GM12892 (cell line): Measurements from ENCODE around the gene RNF183.

Source experiments
- POLR2A ChIP-seq: IDR thresholded peaks from 2 replicates; pipeline ENCODE4 v1.6.1; 2011; ENCODE audit warnings: low read depth, low read length, control low read depth
- TAF1 ChIP-seq: IDR thresholded peaks from 2 replicates; pipeline ENCODE4 v1.6.1; 2011; ENCODE audit warnings: low read depth, mild to moderate bottlenecking, control low read depth, low read length, borderline replicate concordance

DNA sequence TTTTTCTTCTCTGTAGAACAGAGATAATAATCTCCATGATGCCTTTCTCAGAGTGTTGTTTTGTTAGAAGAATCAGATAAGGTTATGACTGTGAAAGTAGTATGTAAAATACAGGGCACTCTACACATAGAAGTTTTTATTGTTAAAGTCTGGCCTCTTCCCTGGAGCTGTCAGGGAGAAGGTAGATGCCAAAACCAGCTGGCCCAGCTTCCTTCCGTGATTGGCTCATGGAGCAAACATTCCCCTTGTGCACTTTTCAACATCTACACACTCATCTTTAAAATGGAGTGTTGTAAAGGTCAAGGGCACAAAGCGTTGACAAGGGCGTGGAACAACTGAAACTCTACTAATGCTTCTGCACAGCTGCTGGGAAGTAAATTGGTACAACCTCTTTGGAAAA, 7.4 kb upstream of the RNF183 start:
- no peak for TF ChIP-seq POLR2A
- no peak for TF ChIP-seq TAF1
